HCT116 (cell line): ENCODE results near the gene PDYN. TPM values are rescaled to one million over a fixed set of nuclear protein-coding genes. Genes with fewer than 3 reads are reported as not detected.
A peak's percentile ranks its signal among the peaks of the same experiment; 100 is the strongest.

Source experiments
- ATAC-seq: fragments of 200-7000 bp; cut with Tn5 transposase; 2 replicates; pipeline ENCODE4 v1.9.1; 2020; ENCODE audit warnings: mild to moderate bottlenecking, moderate library complexity
- BruUV-seq: library from RNA; stranded (reverse); fragments of 400-500 nt; replicated peaks from 2 replicates; lab custom pipeline; 2021; lab: Mats Ljungman, UMichigan
- CTCF ChIA-PET: fragments of 300-600 bp; sonication (Branson Sonifier 250); formaldehyde crosslinking; loops from one replicate; lab custom pipeline; 2021; ENCODE audit warnings: antibody characterized with exemption; lab: Charles Lee
- POLR2A ChIA-PET: fragments of 300-600, 350-600 bp; sonication (Branson Sonifier 250); formaldehyde crosslinking; loops from one replicate; lab custom pipeline; 2021; ENCODE audit warnings: antibody characterized with exemption; lab: Charles Lee
- RAD21 ChIA-PET, 2 experiments: fragments of 300-600 bp; sonication (Branson Sonifier 250); formaldehyde crosslinking; loops; one replicate each; lab custom pipeline; 2023; ENCODE audit warnings: low total read pairs in 2 of 2; ENCODE audit not compliant: uncharacterized antibody in 2 of 2, unreplicated experiment in 2 of 2, low non-redundant PET in 1 of 2; lab: Charles Lee
- DNase-seq: peaks from one replicate; pipeline ENCODE4 v3.0.0-alpha.2; 2010; ENCODE audit warnings: low read depth, low spot score
- H2AFZ ChIP-seq: fragments of 200-600 bp; shearing (Covaris generic), sonication (generic); 2 replicates; pipeline ENCODE4 v1.6.1; 2017; ENCODE audit warnings: low read depth, mixed run types, mixed read lengths, antibody characterized with exemption, low read length; ENCODE audit not compliant: poor library complexity, severe bottlenecking
- H3K27ac ChIP-seq: 2 replicates; pipeline ENCODE4 v1.5.1; 2012; ENCODE audit warnings: low read depth, low read length
- H3K27me3 ChIP-seq: fragments of 200-600 bp; sonication (generic); 2 replicates; pipeline ENCODE4 v1.6.1; 2016; ENCODE audit warnings: mixed run types, low read length, mixed read lengths; ENCODE audit not compliant: insufficient read depth
- H3K36me3 ChIP-seq, 2 experiments: fragments of 200-500 bp in 1 of 2; fragments of 200-600 bp in 1 of 2; sonication (Bioruptor generic) in 1 of 2; sonication (generic) in 1 of 2; 2 replicates each; pipeline versions ENCODE4 v1.5.1 to v1.6.1; 2014 to 2016; ENCODE audit warnings: low read length in 2 of 2, inconsistent platforms in 1 of 2, mixed read lengths in 1 of 2, mixed run types in 1 of 2; ENCODE audit not compliant: insufficient read depth in 2 of 2, control insufficient read depth in 1 of 2
- H3K4me1 ChIP-seq, 2 experiments: fragments of 200-600 bp in 1 of 2; sonication (generic) in 1 of 2; 2 replicates each; pipeline versions ENCODE4 v1.5.1 to v1.6.1; 2012 to 2017; ENCODE audit warnings: low read length in 2 of 2, inconsistent platforms in 1 of 2, mild to moderate bottlenecking in 1 of 2, mixed read lengths in 1 of 2, mixed run types in 1 of 2, moderate library complexity in 1 of 2; ENCODE audit not compliant: insufficient read depth in 2 of 2, control insufficient read depth in 1 of 2
- H3K4me2 ChIP-seq: fragments of 200-600 bp; sonication (generic); 2 replicates; pipeline ENCODE4 v1.6.1; 2017; ENCODE audit warnings: mixed run types, low read length, mixed read lengths
- H3K4me3 ChIP-seq, 2 experiments: fragments of 200-600 bp in 1 of 2; sonication (generic) in 1 of 2; replicated peaks in 1 of 2; 2 replicates each; pipeline ENCODE4 v1.5.1; 2011 to 2016; ENCODE audit warnings: low read length in 2 of 2, control low read depth in 1 of 2, low read depth in 1 of 2, mild to moderate bottlenecking in 1 of 2, mixed read lengths in 1 of 2, mixed run types in 1 of 2
- H3K79me2 ChIP-seq: fragments of 200-600 bp; sonication (generic); 2 replicates; pipeline ENCODE4 v1.6.1; 2017; ENCODE audit warnings: mild to moderate bottlenecking, mixed run types, low read length, moderate library complexity, mixed read lengths; ENCODE audit not compliant: insufficient read depth
- H3K9ac ChIP-seq: fragments of 200-600 bp; sonication (generic); 2 replicates; pipeline ENCODE4 v1.6.1; 2016; ENCODE audit warnings: low read length, mixed read lengths
- H3K9me2 ChIP-seq: fragments of 200-600 bp; sonication (generic), shearing (Covaris generic); 2 replicates; pipeline ENCODE4 v1.6.1; 2017; ENCODE audit warnings: mixed run types, mild to moderate bottlenecking, moderate library complexity; ENCODE audit not compliant: insufficient read depth
- H3K9me3 ChIP-seq, 2 experiments: fragments of 200-500 bp in 1 of 2; fragments of 200-600 bp in 1 of 2; sonication (Bioruptor generic) in 1 of 2; sonication (generic) in 1 of 2; 2 replicates each; pipeline ENCODE4 v1.6.1; 2014 to 2017; ENCODE audit warnings: low read length in 2 of 2, mixed read lengths in 2 of 2, inconsistent platforms in 1 of 2, low read depth in 1 of 2, mild to moderate bottlenecking in 1 of 2, mixed run types in 1 of 2, moderate library complexity in 1 of 2; ENCODE audit not compliant: control insufficient read depth in 1 of 2, insufficient read depth in 1 of 2
- H4K20me1 ChIP-seq: fragments of 200-600 bp; sonication (generic), shearing (Covaris generic); 2 replicates; pipeline ENCODE4 v1.6.1; 2017; ENCODE audit warnings: mixed run types, mild to moderate bottlenecking, moderate library complexity; ENCODE audit not compliant: insufficient read depth
- CTCF ChIP-seq, 3 experiments: fragments of 200-600 bp in 1 of 3; sonication (generic) in 1 of 3; IDR thresholded peaks in 2 of 3; conservative IDR thresholded peaks in 1 of 3; 2 replicates each; pipeline ENCODE4 v1.5.1; 2012 to 2017; ENCODE audit warnings: low read depth in 2 of 3, low read length in 2 of 3, antibody characterized with exemption in 1 of 3, borderline replicate concordance in 1 of 3, control low read depth in 1 of 3, mild to moderate bottlenecking in 1 of 3, mixed read lengths in 1 of 3, mixed run types in 1 of 3, moderate library complexity in 1 of 3; ENCODE audit not compliant: insufficient read depth in 1 of 3
- EGR1 ChIP-seq: IDR thresholded peaks from 2 replicates; pipeline ENCODE4 v1.6.1; 2012; ENCODE audit warnings: low read depth
- JUND ChIP-seq: IDR thresholded peaks from 2 replicates; pipeline ENCODE4 v1.6.1; 2012
- RAD21 ChIP-seq: IDR thresholded peaks from 2 replicates; pipeline ENCODE4 v1.6.1; 2012; ENCODE audit warnings: low read depth, mild to moderate bottlenecking
- intact Hi-C: fragments of 100-400 bp; cut with micrococcal nuclease; formaldehyde crosslinking; loops from 2 replicates; pipeline ENCODE4 v1.10.0; 2022
- total RNA-seq: library from RNA; stranded (reverse); gene quantifications from one replicate; pipeline ENCODE4 v1.2.1, GENCODE V29; 2021; ENCODE audit not compliant: unreplicated experiment
- TF ChIP-seq, protein P1 (sequence below): IDR thresholded peaks from 2 replicates; pipeline ENCODE4 v1.6.1; 2011; ENCODE audit warnings: mild to moderate bottlenecking, low read length, moderate library complexity; ENCODE audit not compliant: insufficient replicate concordance; ENCODE audit errors: extremely low read depth
- TF ChIP-seq, protein P2 (sequence below): IDR thresholded peaks from 2 replicates; pipeline ENCODE4 v1.6.1; 2012

The PDYN gene
- total RNA-seq, 1 experiment from 2014 or later: not detected

GRCh38 chr20:1965520-1966351 lies 28.1 kb downstream of the PDYN start:
- H3K4me2 ChIP-seq: peak overlapping the region; percentile 48
- ATAC-seq (peak; percentile 97), DNase-seq (peak; percentile 62)
- RAD21 ChIA-PET: interaction anchor here in 1 of 2 experiments (0.7 kb wide), 1 partner anchor 205 kb away, joined by 3 read pairs; no protein-coding TSS in a partner anchor
- H3K27ac ChIP-seq: no peak overlapping the region
- POLR2A ChIA-PET: no interaction called here
- BruUV-seq: no TSS peak
- H3K9me2 ChIP-seq: no peaks in the 10 kb centered on the region
- TF ChIP-seq, protein P1, sequence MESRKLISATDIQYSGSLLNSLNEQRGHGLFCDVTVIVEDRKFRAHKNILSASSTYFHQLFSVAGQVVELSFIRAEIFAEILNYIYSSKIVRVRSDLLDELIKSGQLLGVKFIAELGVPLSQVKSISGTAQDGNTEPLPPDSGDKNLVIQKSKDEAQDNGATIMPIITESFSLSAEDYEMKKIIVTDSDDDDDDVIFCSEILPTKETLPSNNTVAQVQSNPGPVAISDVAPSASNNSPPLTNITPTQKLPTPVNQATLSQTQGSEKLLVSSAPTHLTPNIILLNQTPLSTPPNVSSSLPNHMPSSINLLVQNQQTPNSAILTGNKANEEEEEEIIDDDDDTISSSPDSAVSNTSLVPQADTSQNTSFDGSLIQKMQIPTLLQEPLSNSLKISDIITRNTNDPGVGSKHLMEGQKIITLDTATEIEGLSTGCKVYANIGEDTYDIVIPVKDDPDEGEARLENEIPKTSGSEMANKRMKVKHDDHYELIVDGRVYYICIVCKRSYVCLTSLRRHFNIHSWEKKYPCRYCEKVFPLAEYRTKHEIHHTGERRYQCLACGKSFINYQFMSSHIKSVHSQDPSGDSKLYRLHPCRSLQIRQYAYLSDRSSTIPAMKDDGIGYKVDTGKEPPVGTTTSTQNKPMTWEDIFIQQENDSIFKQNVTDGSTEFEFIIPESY: no peak
- TF ChIP-seq JUND: no peak
- TF ChIP-seq, protein P2, sequence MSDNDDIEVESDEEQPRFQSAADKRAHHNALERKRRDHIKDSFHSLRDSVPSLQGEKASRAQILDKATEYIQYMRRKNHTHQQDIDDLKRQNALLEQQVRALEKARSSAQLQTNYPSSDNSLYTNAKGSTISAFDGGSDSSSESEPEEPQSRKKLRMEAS: peak; percentile 88
- TF ChIP-seq CTCF (IDR thresholded peaks at IDR 0.05 in 2 of 3, conservative IDR thresholded peaks at IDR 0.05 in 1 of 3; ENCODE audit: borderline replicate concordance in 1 of 3, insufficient read depth in 1 of 3, low read depth in 2 of 3, low read length in 2 of 3): peak; percentile 88 to 96 (median 92)
- TF ChIP-seq EGR1: peak; percentile 75
- peak; percentile 90 for TF ChIP-seq RAD21
- peak overlapping the region; percentile 75 for H2AFZ ChIP-seq
- intact Hi-C loops: loop anchor here (1.0 kb wide), 2 partner anchors 128 to 207 kb away; no protein-coding TSS in a partner anchor
- H3K27me3 ChIP-seq: no peaks in the 10 kb centered on the region; the same call in 1 of the 2 replicates
- H3K79me2 ChIP-seq: no peaks in the 10 kb centered on the region
- H3K4me1 ChIP-seq: peaks cover 0 to 6% of the 10 kb centered on the region in 2 experiments; a peak in 2 of 4 replicates
- H4K20me1 ChIP-seq: no peaks in the 10 kb centered on the region
- no peak overlapping the region for H3K4me3 ChIP-seq
- CTCF ChIA-PET: interaction anchor here (1.2 to 2.6 kb wide), 5 partner anchors 10 to 242 kb away, joined by 3 to 46 read pairs (median 4); no protein-coding TSS in a partner anchor
- H3K9ac ChIP-seq: no peak overlapping the region
- H3K36me3 ChIP-seq: no peaks in the 10 kb centered on the region
- no peaks in the 10 kb centered on the region for H3K9me3 ChIP-seq
